AG04449 (cell line): Measurements from ENCODE around the gene DCAF5.
A peak's percentile ranks its signal among the peaks of the same experiment; 100 is the strongest.

Experiments used
- CTCF ChIA-PET: fragments of 350-600 bp; formaldehyde crosslinking; extraction: SDS; loops from one replicate; lab custom pipeline; 2021; ENCODE audit warnings: antibody characterized with exemption; lab: Yijun Ruan, JAX
- POLR2A ChIA-PET: fragments of 400-600, 350-600 bp; formaldehyde crosslinking; extraction: SDS; loops from one replicate; lab custom pipeline; 2020; ENCODE audit warnings: antibody characterized with exemption, inconsistent platforms; lab: Yijun Ruan, JAX
- DNase-seq: peaks from one replicate; pipeline ENCODE4 v3.0.0-alpha.2; 2010; ENCODE audit warnings: low read depth, low spot score
- H3K4me3 ChIP-seq: 2 replicates; pipeline ENCODE4 v1.5.1; 2011; ENCODE audit warnings: low read depth, mild to moderate bottlenecking, control low read depth, low read length
- TF ChIP-seq, protein P1 (sequence below): IDR thresholded peaks from one replicate; pipeline ENCODE4 v1.5.1; 2011; ENCODE audit warnings: mild to moderate bottlenecking, moderate library complexity, low read length, control low read depth, inconsistent platforms; ENCODE audit not compliant: insufficient read depth; ENCODE audit errors: missing control alignments

The DCAF5 gene

DNA sequence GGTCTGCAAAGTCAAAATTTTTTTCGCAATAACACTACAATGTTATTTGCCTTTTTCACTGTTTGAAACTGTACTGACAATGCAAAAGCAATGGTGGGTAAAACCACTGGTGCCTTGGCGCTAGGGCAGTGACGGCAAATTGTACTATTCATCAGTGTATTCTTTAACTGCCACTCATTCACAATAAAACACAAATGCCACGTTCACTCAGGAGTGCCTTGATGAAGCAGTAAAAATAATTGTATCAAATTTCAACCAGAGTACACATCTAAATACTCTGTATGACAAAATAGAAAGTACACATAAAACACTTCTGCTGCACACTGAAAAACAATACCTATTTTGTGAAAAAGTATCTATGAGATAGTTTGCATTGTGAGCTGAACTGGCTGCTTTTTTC, 17.8 kb downstream of the DCAF5 start:
- ChIA-PET CTCF (interaction anchor here (0.7 to 4.8 kb wide), 2 partner anchors 11 to 16 kb away, joined by 3 to 34 read pairs; partner anchors contain the start of gene DCAF5), POLR2A (no interaction called here)
- H3K4me3 ChIP-seq: no peak overlapping the region
- no peak for DNase-seq
- TF ChIP-seq, protein P1, sequence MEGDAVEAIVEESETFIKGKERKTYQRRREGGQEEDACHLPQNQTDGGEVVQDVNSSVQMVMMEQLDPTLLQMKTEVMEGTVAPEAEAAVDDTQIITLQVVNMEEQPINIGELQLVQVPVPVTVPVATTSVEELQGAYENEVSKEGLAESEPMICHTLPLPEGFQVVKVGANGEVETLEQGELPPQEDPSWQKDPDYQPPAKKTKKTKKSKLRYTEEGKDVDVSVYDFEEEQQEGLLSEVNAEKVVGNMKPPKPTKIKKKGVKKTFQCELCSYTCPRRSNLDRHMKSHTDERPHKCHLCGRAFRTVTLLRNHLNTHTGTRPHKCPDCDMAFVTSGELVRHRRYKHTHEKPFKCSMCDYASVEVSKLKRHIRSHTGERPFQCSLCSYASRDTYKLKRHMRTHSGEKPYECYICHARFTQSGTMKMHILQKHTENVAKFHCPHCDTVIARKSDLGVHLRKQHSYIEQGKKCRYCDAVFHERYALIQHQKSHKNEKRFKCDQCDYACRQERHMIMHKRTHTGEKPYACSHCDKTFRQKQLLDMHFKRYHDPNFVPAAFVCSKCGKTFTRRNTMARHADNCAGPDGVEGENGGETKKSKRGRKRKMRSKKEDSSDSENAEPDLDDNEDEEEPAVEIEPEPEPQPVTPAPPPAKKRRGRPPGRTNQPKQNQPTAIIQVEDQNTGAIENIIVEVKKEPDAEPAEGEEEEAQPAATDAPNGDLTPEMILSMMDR: no peak

GRCh38 chr14:69133206-69134125, 19.5 kb downstream of the DCAF5 start:
- TF ChIP-seq, protein P1: no peak
- no peak overlapping the region; the same call in 1 of the 2 replicates for H3K4me3 ChIP-seq
- DNase-seq: peak; percentile 29
- ChIA-PET CTCF (interaction anchor here (0.7 to 6.6 kb wide), 13 partner anchors 8 to 327 kb away, joined by 3 to 85 read pairs (median 8); partner anchors contain the start of gene DCAF5), POLR2A (interaction anchor here (1.0 to 1.3 kb wide), 2 partner anchors 18 to 19 kb away, joined by 3 to 4 read pairs; partner anchors contain the start of gene DCAF5)

DNA sequence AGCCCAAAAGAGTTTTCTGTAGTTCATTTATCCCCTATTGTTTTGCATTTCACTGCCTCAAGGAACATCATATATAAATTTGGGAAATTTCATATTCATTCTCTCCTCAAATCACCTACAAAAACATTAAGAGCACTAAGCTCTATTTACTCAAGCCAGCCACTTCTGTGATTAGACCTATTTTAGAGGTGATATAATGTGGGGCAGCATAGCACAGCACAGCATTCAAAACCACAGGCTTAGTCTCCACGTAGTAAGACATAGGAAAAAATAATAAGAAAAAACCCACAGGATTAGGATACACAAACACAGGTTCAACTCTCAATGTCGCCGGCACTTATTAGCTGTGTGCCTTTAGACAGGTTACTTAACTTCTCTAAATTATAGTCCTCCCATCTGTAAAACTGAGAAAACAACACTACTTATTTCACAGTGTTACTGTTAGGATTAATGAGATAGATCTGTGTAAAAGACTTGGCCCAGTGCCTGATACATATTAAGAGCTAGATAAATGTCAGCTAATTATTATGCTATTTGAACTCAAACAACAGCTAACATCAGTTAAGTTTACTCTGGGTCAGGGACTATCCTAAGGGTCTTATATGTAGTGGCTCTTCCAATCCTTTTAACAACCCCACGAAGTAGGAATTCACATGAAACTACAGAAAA, 20.3 kb downstream of the DCAF5 start:
- ChIA-PET CTCF (interaction anchor here (0.7 to 6.6 kb wide), 14 partner anchors 8 to 328 kb away, joined by 3 to 85 read pairs (median 8); partner anchors contain the start of gene DCAF5), POLR2A (interaction anchor here (1.0 to 1.3 kb wide), 2 partner anchors 19 to 20 kb away, joined by 3 to 4 read pairs; partner anchors contain the start of gene DCAF5)
- H3K4me3 ChIP-seq: no peak overlapping the region
- DNase-seq: no peak
- TF ChIP-seq, protein P1: no peak

DNA sequence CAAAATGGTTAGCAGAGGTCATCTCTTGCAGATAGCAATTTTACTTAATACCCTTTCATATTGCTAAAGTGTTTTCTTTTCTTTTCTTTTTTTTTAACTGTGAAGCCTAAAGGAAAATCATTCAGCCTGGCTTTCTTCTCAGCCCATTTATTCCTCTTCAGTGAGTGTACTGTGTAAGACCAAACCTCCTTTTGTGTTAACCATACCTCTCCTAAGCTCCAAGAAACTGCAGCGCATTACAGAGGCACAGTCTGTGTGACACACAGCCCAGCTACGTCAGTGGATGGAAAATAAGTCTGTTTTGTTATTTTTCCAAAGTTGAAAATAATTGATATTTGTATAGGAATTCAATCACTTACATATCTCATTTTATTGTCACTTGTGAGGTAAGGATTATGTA, 21.7 kb downstream of the DCAF5 start:
- ChIA-PET POLR2A (no interaction called here), CTCF (interaction anchor here (0.6 to 6.6 kb wide), 13 partner anchors 8 to 268 kb away, joined by 3 to 85 read pairs (median 5); partner anchors contain the start of gene DCAF5)
- no peak overlapping the region for H3K4me3 ChIP-seq
- DNase-seq: no peak
- TF ChIP-seq, protein P1: no peak

GRCh38 chr14:69129264-69129880, 23.5 kb downstream of the DCAF5 start:
- DNase-seq: peak; percentile 55
- no peak overlapping the region for H3K4me3 ChIP-seq
- ChIA-PET CTCF (interaction anchor here (0.7 to 6.6 kb wide), 47 partner anchors 10 to 353 kb away, joined by 3 to 85 read pairs (median 4); partner anchors contain the start of gene DCAF5), POLR2A (no interaction called here)
- TF ChIP-seq, protein P1: peak; percentile 83
